Brain microvascular endothelial cell (primary cell): ENCODE measurements around the gene ISG20.

Source experiments
- DNase-seq: peaks from one replicate; pipeline ENCODE4 v3.0.0-alpha.2; 2020
- H3K27ac ChIP-seq: fragments of 250-450 bp; sonication (Bioruptor Pico); 2 replicates; pipeline ENCODE4 v1.5.1; 2020; ENCODE audit warnings: mild to moderate bottlenecking, moderate library complexity
- H3K27me3 ChIP-seq: fragments of 250-450 bp; sonication (Bioruptor Pico); replicated peaks from 2 replicates; pipeline ENCODE4 v1.5.1; 2020; ENCODE audit warnings: mild to moderate bottlenecking
- H3K36me3 ChIP-seq: fragments of 250-450 bp; sonication (Bioruptor Pico); replicated peaks from 2 replicates; pipeline ENCODE4 v1.5.1; 2020; ENCODE audit warnings: mild to moderate bottlenecking
- H3K4me3 ChIP-seq: 2 replicates; pipeline ENCODE4 v1.5.1; 2011; ENCODE audit warnings: low read depth, mild to moderate bottlenecking, control low read depth, low read length, moderate library complexity
- CTCF ChIP-seq: IDR thresholded peaks from 2 replicates; pipeline ENCODE4 v1.5.1; 2011; ENCODE audit warnings: low read depth, mild to moderate bottlenecking, moderate library complexity, low read length, control low read depth, inconsistent platforms; ENCODE audit errors: missing control alignments
- in situ Hi-C: cut with HindIII; loops from 2 replicates; pipeline ENCODE4 v1.10.0; 2017; ENCODE audit warnings: low sequenced_read_pairs, low pct_ligation_motif_present

The ISG20 gene

GRCh38 chr15:88651971-88652370, 13.2 kb downstream of the ISG20 start:
- in situ Hi-C loops = loop anchor here (25.0 kb wide), 1 partner anchor 160 kb away; the partner anchor contains the start of gene ACAN
- Histone ChIP-seq H3K36me3 (no peaks in the 10 kb centered on the region), H3K4me3 (no peak overlapping the region), H3K27ac (no peak overlapping the region), H3K27me3 (no peaks in the 10 kb centered on the region)
- no peak for TF ChIP-seq CTCF
- DNase-seq = no peak

GRCh38 chr15:88652456-88653199, 13.8 kb downstream of the ISG20 start:
- Histone ChIP-seq H3K27ac (no peak overlapping the region), H3K4me3 (no peak overlapping the region), H3K27me3 (no peaks in the 10 kb centered on the region), H3K36me3 (no peaks in the 10 kb centered on the region)
- DNase-seq = no peak
- no peak for TF ChIP-seq CTCF
- in situ Hi-C loops = loop anchor here (25.0 kb wide), 1 partner anchor 160 kb away; the partner anchor contains the start of gene ACAN

GRCh38 chr15:88653200-88654064, 14.6 kb downstream of the ISG20 start:
- in situ Hi-C loops = loop anchor here (25.0 kb wide), 1 partner anchor 159 kb away; the partner anchor contains the start of gene ACAN
- DNase-seq = no peak
- no peaks in the 10 kb centered on the region for H3K36me3 ChIP-seq
- H3K4me3 ChIP-seq = no peak overlapping the region
- TF ChIP-seq CTCF = no peak
- no peaks in the 10 kb centered on the region for H3K27me3 ChIP-seq
- no peak overlapping the region for H3K27ac ChIP-seq

GRCh38 chr15:88654430-88655102, 15.8 kb downstream of the ISG20 start:
- in situ Hi-C loops = loop anchor here (25.0 kb wide), 1 partner anchor 158 kb away; the partner anchor contains the start of gene ACAN
- no peak overlapping the region for H3K4me3 ChIP-seq
- TF ChIP-seq CTCF = no peak
- H3K36me3 ChIP-seq = no peaks in the 10 kb centered on the region
- no peak for DNase-seq
- H3K27ac ChIP-seq = no peak overlapping the region
- no peaks in the 10 kb centered on the region for H3K27me3 ChIP-seq

- Histone ChIP-seq H3K27me3 (no peaks in the 10 kb centered on the region), H3K36me3 (no peaks in the 10 kb centered on the region), H3K27ac (no peak overlapping the region), H3K4me3 (no peak overlapping the region)
- in situ Hi-C loops = loop anchor here (25.0 kb wide), 1 partner anchor 157 kb away; the partner anchor contains the start of gene ACAN
- no peak for TF ChIP-seq CTCF
- no peak for DNase-seq
Observed at GRCh38 chr15:88655103-88655553, 16.3 kb downstream of the ISG20 start.
